OCI-M2 (cell line): ENCODE data around the gene HLA-DQA1.
"Not testable (repeated sequence)": the region's sequence is repeated elsewhere in the genome, so short reads cannot be mapped to it uniquely, and the experiment has no call there.

Experiments
- DNase-seq: peaks from one replicate; lab custom pipeline; 2025; ENCODE audit not compliant: unreplicated experiment; lab: John Stamatoyannopoulos, UW

Gene HLA-DQA1

GRCh38 chr6:32637219-32637880 lies at the start of gene HLA-DQA1:
Gene HLA-DQA1 (plus strand): TSS chr6:32637406. CDS start chr6:32637459, 53 bp downstream.
- DNase-seq: no peak

DNA sequence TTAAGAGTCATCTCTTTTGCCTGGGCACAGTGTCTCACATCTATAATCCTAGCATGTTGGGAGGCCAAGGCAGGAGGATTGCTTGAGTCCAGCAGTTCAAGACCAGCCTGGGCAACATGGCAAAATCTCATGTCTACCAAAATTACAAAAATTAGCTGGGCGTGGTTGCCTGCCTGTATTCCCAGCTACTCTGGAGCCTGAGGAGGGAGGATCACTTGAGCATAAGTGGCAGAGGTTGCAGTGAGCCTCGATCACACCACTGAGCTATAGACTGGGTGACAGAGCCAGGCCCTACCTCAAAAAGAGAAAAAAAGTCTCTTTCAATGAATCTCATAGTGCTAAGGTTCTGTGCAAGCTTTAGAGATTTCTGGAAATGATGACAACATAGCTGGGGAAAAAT lies 49.0 kb upstream of the HLA-DQA1 start:
- no peak for DNase-seq

GRCh38 chr6:32589596-32590449 lies 47.4 kb upstream of the HLA-DQA1 start, which contains the start of gene HLA-DRB1:
Gene HLA-DRB1 (minus strand): TSS chr6:32589848. CDS start chr6:32589742, 106 bp downstream.
- no peak for DNase-seq

DNA sequence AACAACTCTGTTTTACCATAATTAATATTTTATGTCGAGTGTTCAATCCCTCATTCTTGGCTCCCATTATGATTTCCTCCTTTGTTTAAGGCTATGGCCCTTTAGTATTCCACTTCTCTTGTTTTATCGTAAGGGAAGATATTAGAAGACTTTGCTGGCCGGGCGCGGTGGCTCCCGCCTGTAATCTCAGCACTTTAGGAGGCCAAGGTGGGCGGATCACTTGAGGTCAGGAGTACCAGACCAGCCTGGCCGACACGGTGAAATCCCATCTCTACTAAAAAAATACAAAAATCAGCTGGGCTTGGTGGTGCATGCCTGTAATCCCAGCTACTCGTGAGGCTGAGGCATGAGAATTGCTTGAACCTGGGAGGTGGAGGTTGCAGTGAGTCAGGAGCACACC lies 46.5 kb upstream of the HLA-DQA1 start:
- DNase-seq: not testable (repeated sequence)

GRCh38 chr6:32597024-32597423 lies 40.2 kb upstream of the HLA-DQA1 start:
- DNase-seq: no peak

GRCh38 chr6:32602383-32602782 lies 34.8 kb upstream of the HLA-DQA1 start:
- no peak for DNase-seq

DNA sequence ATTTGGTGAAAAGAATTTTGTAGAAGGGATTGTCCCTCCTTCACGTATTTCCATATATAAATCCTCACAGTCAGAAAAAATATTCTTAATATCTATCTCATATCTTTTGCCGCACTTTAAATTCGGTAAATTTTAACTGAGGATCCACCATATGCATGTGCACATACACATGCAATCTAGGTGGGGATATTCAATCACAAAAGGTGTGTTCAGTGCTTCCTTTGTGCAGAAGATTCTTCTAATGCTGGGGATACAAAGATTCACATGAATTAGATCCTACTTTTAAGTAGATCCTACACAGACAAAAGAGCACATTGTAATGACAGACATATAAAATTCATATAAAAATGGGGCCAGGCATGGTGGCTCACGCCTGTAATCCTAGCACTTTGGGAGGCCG lies 34.0 kb upstream of the HLA-DQA1 start:
- no peak for DNase-seq

DNA sequence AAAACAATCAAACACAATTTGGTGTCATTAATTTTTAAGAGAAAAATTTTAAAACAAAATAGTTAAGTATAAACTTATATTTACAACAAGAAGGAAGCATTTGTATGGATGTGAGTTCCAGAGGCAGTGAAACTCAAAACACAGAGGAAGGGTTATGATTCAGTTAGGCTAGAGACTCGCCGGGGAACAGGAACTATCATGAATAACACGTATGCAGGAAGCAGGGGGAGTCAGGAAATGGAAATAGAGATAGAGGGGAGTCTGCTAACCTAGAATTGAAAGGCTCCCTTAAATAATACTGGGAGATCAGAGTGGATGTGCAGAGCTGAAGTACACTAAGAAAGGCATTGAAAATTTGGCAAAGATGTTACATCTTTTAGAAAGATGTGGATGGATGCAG lies 33.3 kb upstream of the HLA-DQA1 start:
- DNase-seq: no peak

- no peak for DNase-seq
Observed at GRCh38 chr6:32604434-32604877, 32.8 kb upstream of the HLA-DQA1 start.

DNA sequence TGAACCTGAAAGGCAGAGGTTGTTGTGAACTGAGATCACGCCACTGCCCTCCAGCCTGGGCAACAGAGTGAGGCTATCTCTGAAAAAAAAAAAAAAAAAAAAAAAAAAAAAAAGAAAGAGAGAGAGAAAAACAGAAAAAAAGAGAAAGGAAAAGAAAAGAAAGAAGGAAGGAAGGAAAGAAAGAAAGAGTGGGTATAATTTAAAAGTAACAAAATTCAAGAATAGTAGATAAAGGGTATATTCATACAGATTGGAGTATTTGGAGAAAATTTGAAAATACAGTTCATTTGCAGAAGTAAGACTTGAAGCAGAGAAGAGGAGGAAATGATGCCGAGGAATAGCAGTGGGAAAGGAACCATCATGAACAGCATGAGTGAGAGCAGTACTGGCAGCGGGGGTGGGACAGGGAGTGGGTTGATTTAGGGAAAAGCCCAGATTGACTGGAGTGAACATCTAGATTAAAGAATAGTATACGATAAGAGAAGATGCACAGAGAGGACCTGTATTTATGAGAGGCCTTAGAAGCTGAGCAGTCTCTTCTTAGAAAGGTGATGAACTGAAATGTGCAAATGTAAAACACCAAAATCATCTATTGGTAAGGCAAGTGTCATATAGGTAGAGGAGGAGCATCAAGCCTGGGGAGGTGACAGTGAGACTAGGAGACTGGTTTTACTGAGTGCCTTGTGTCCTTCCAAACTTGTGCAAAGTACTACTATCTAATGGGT lies 29.8 kb upstream of the HLA-DQA1 start:
- no peak for DNase-seq

GRCh38 chr6:32607988-32608298 lies 29.3 kb upstream of the HLA-DQA1 start:
- DNase-seq: no peak

DNA sequence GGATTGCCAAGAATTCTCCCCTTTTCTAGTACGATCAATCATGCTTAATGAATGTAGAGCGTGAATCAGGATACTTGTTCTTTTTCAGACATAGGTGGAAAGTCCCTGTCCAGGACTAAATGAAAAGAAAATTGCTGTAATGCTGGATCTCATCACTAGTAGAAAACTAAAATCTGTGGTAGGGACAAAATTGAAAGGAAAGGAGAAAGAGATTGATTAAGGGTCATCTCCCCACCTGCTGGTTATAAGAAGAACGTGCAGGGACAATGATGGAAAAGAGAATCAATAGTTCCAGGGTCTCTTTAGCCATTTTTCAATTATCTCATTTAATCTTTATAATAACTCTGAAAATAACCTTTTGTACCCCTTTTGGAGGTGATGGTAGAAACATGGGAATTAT lies 28.8 kb upstream of the HLA-DQA1 start:
- DNase-seq: no peak

DNA sequence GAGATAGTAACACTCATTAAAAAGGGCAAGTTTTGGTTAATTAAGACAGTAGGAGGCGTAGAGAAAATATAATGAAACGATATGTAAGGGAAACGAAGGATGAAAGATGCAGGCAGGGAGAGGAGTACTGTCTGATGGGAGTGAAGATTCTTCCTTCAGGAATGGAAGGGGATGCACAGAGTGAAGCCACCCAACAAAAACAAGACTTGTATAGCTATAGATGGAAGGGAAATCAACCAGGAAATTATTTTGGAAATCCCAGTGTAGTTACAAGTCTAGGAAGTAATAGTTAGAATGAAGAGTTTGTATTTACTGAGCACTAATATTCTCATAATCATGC lies 27.8 kb upstream of the HLA-DQA1 start:
- DNase-seq: no peak

DNA sequence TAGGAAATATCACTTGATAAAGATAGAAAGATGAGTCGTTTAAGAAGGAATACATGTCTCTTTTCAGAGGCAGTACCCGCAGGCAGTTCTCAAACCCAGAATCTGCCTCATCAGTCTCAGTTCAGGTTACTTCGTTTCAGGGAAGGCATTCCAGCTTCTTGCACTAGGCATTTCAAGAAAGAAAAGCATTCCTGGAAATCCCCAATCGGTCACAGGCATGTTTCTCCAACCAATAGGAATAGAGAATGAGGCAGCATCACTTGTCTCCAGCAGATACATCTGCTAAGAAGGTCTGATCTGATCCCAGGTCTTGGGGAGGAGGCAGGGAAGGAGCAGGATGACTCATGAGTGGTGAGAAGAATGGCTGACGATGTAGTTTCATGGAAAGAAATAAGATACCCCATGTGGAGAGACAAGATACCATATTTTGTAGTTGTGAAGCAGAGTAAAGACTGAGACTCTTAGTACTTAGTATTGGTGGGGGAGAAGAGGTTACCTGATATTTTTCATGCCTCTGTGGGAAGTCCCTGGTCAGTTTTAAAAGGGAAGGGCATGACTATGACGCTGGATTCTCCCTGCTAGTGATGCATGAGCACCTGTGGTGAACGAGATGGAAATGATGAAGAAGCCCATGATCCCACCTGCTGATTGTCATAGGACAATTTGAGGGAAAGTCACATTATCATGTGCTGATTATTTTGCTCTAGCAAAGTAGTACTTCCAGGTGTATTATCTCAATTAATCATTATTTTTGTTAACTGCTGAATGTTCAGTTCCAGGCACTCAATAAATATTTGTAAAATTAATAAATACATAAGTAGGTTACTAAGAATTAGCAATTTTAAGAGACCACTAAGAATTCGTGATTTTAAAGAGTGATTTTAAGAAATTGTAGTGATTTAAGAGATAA lies 27.2 kb upstream of the HLA-DQA1 start:
- DNase-seq: peak; percentile 9

GRCh38 chr6:32610682-32611296 lies 26.4 kb upstream of the HLA-DQA1 start:
- DNase-seq: no peak

DNA sequence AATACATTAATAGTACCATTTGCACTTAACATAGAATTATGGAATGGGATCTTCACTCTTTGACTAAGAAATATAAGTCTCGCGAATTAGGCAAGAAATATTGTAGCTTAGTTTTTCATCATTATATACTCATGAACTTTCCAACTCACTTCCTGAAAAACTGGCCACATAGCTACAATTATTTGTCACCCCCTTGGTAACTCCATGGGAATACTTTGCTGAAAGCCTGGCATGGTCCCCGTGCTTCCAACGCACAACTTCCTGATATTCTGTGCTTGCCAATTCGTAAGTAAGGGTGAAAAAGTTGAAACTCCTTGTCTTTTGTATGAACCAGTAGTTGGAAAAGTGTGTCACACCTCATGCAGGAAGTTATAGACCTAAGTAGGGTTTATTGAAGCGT lies 23.7 kb upstream of the HLA-DQA1 start:
- DNase-seq: no peak

DNA sequence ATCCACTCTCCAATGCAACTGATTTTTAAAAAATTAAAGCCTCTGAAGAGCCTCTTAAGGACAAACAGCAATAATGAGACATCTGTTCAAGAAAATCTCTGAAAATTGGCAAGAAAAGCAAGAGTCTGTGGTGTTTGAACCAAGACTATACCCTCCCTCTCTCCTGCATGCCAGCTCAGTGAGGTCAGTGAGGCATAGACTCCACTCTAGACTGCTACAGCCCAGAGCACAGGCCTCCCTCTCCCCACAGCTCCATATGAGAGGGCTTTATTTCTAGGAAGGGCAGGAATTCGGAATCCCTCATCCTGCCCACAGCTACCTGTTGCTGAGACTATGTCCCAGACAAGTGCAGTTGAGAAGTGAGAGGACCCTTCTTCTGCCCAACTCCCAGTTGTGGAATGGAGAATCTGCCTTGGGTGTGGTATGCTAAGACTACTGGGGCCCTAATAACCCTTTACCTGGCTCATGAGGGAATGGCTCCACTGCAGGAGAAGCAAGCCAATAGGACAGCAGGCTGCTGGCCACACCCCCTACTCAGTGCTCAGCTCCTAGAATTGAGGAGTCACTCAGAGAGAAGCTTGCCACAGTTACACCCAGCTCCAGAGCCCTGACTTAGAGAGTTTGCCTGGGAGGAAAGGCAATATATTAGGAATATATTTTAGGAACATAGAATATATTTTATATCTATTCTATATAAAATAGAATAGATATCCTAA lies 22.7 kb upstream of the HLA-DQA1 start:
- no peak for DNase-seq

DNA sequence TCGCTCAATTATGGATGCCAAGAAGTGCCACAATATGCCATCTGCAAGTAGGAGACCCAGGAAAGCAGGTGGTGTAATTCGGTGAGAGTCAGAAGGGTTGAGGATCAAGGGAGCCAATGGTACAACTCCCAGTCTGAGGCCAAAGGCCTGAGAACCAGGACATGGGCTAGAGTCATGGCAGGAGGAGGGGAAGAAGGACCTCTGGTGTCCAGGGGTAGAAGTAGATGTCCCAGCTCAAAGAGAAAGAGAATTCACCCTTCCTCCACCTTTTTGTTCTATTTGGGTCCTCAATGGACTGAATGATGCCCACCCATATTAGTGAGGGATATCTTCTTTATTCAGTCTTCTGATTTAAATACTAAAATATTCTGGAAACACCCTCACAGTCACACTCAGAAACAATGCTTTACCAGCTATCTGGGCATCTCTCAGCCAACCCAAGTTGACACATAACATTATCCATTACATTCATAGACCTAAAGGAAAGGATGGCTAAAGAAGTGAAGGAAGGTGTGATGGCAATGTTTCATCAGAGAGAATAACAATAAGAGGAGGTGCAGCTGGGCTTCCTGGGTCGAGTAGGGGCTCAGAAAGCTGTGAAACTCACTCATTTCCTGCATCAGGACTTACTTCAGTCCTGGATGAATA lies 21.2 kb upstream of the HLA-DQA1 start:
- DNase-seq: no peak

GRCh38 chr6:32617751-32618150 lies 19.5 kb upstream of the HLA-DQA1 start:
- DNase-seq: no peak
